ENCODE results near the gene COPS7B. TPM values are rescaled to one million over a fixed set of nuclear protein-coding genes. Genes with fewer than 3 reads are reported as not detected.
A peak's percentile ranks its signal among the peaks of the same experiment; 100 is the strongest.

Gene COPS7B
- total RNA-seq, 1 experiment from 2014 or later: 57.1 TPM

GRCh38 chr2:231780909-231781797 lies 5.1 kb upstream of the COPS7B start, which contains the start of gene PDE6D (continued):
- TF ChIP-seq CREM (CRISPR knock-in tag; IDR thresholded peaks at IDR 0.05): no peak
- TF ChIP-seq ZBTB43 (CRISPR knock-in tag; IDR thresholded peaks at IDR 0.05): 0 out of 2 replicates have a peak, but pooled peaks have one; percentile 20
- TF ChIP-seq ZNF317 (CRISPR knock-in tag; IDR thresholded peaks at IDR 0.05; ENCODE audit: borderline replicate concordance, low read depth): no peak
- no peak for TF ChIP-seq JAZF1 (CRISPR knock-in tag; IDR thresholded peaks at IDR 0.05)
- TF ChIP-seq ZNF263 (CRISPR knock-in tag; IDR thresholded peaks at IDR 0.05; ENCODE audit: low read depth): no peak; the same call in 1 of the 2 replicates
- no peak for TF ChIP-seq TCF7 (CRISPR knock-in tag; IDR thresholded peaks at IDR 0.05; ENCODE audit: low read depth)
- no peak for TF ChIP-seq FOXJ3 (CRISPR knock-in tag; IDR thresholded peaks at IDR 0.05; ENCODE audit: borderline replicate concordance)
- TF ChIP-seq CDX4 (CRISPR knock-in tag; IDR thresholded peaks at IDR 0.05; ENCODE audit: borderline replicate concordance): no peak
- TF ChIP-seq ERG (CRISPR knock-in tag; IDR thresholded peaks at IDR 0.05): no peak
- TF ChIP-seq ZNF671 (CRISPR knock-in tag; IDR thresholded peaks at IDR 0.05): no peak
- no peak for TF ChIP-seq CBFB (CRISPR knock-in tag; IDR thresholded peaks at IDR 0.05; ENCODE audit: low read depth)
- TF ChIP-seq ATF3 (CRISPR knock-in tag; conservative IDR thresholded peaks at IDR 0.05): no peak
- peak; percentile 53; the same call in 1 of the 2 replicates for TF ChIP-seq MAX (CRISPR knock-in tag; IDR thresholded peaks at IDR 0.05)
- 0 out of 2 replicates have a peak, but pooled peaks have one; percentile 39 for TF ChIP-seq ETV6 (CRISPR knock-in tag; IDR thresholded peaks at IDR 0.05)
- no peak for TF ChIP-seq IRF1 (CRISPR knock-in tag; IDR thresholded peaks at IDR 0.05)
- TF ChIP-seq ATF6 (CRISPR knock-in tag; IDR thresholded peaks at IDR 0.05): no peak
- TF ChIP-seq RORB (CRISPR knock-in tag; IDR thresholded peaks at IDR 0.05): no peak
- peak; percentile 57; the same call in 1 of the 2 replicates for TF ChIP-seq GABPB1 (CRISPR knock-in tag; IDR thresholded peaks at IDR 0.05)
- no peak for TF ChIP-seq AFF4 (CRISPR knock-in tag; IDR thresholded peaks at IDR 0.05; ENCODE audit: borderline replicate concordance)
- no peak for TF ChIP-seq ATF1 (CRISPR knock-in tag; IDR thresholded peaks at IDR 0.05)
- TF ChIP-seq SOX15 (CRISPR knock-in tag; IDR thresholded peaks at IDR 0.05): no peak
- TF ChIP-seq E2F1 (CRISPR knock-in tag; IDR thresholded peaks at IDR 0.05): no peak
- TF ChIP-seq ZNF281 (CRISPR knock-in tag; IDR thresholded peaks at IDR 0.05): 0 out of 2 replicates have a peak, but pooled peaks have one; percentile 22

All from WTC11 (cell line).